SU-DHL-6 (cell line): ENCODE data around the gene DHPS.

Experiments
- H2AFZ ChIP-seq: fragments of 200-600 bp; sonication (generic); 2 replicates; pipeline ENCODE4 v1.6.1; 2014; ENCODE audit warnings: low read depth, mild to moderate bottlenecking, moderate library complexity, mixed read lengths, antibody characterized with exemption, low read length; ENCODE audit not compliant: severe bottlenecking
- H3F3A ChIP-seq: fragments of 200-600 bp; shearing (Covaris generic); 2 replicates; pipeline ENCODE4 v1.6.0; 2016; ENCODE audit warnings: antibody characterized with exemption, mild to moderate bottlenecking; ENCODE audit not compliant: insufficient read depth
- H3K27ac ChIP-seq: fragments of 200-600 bp; sonication (generic); 2 replicates; pipeline ENCODE4 v1.5.1; 2016; ENCODE audit warnings: low read depth, mild to moderate bottlenecking, low read length, moderate library complexity, mixed read lengths
- H3K27me3 ChIP-seq: fragments of 200-600 bp; sonication (generic), shearing (Covaris generic); 2 replicates; pipeline ENCODE4 v1.6.0; 2014; ENCODE audit warnings: mild to moderate bottlenecking, low read length
- H3K36me3 ChIP-seq: fragments of 200-600 bp; sonication (generic); 2 replicates; pipeline ENCODE4 v1.6.1; 2014; ENCODE audit warnings: mild to moderate bottlenecking, low read length, mixed read lengths
- H3K4me2 ChIP-seq: fragments of 300-600, 200-600 bp; shearing (Covaris generic), sonication (generic); 2 replicates; pipeline ENCODE4 v1.6.0; 2014; ENCODE audit warnings: low read length, low read depth, mild to moderate bottlenecking; ENCODE audit not compliant: poor library complexity, severe bottlenecking
- H3K4me3 ChIP-seq: fragments of 200-600 bp; sonication (generic); 2 replicates; pipeline ENCODE4 v1.5.1; 2014; ENCODE audit warnings: antibody characterized with exemption, low read length, mild to moderate bottlenecking, mixed read lengths; ENCODE audit not compliant: insufficient read depth, poor library complexity, severe bottlenecking
- H3K79me2 ChIP-seq: fragments of 200-600 bp; sonication (generic); 2 replicates; pipeline ENCODE4 v1.6.1; 2014; ENCODE audit warnings: mild to moderate bottlenecking, low read length, moderate library complexity; ENCODE audit not compliant: insufficient read depth
- H3K9ac ChIP-seq: fragments of 200-600 bp; sonication (generic); 2 replicates; pipeline ENCODE4 v1.7.0; 2014; ENCODE audit warnings: mild to moderate bottlenecking, low read length
- H3K9me2 ChIP-seq: fragments of 200-600 bp; sonication (generic); replicated peaks from 2 replicates; pipeline ENCODE4 v1.6.1; 2014; ENCODE audit warnings: low read length; ENCODE audit not compliant: insufficient read depth
- H3K9me3 ChIP-seq: fragments of 200-600 bp; sonication (generic); 2 replicates; pipeline ENCODE4 v1.6.1; 2014; ENCODE audit warnings: low read length, mixed read lengths; ENCODE audit not compliant: insufficient read depth
- H4K20me1 ChIP-seq: fragments of 200-600 bp; sonication (generic); 2 replicates; pipeline ENCODE4 v1.6.1; 2014; ENCODE audit warnings: low read depth, mild to moderate bottlenecking, antibody characterized with exemption, low read length, moderate library complexity, mixed read lengths
- CTCF ChIP-seq: fragments of 200-600 bp; sonication (generic); IDR thresholded peaks from one replicate; pipeline ENCODE4 v1.5.1; 2017; ENCODE audit warnings: antibody characterized with exemption, mild to moderate bottlenecking, low read length, moderate library complexity; ENCODE audit not compliant: insufficient read depth, poor library complexity, severe bottlenecking
- EZH2phosphoT487 ChIP-seq: fragments of 200-600 bp; sonication (generic), shearing (Covaris generic); conservative IDR thresholded peaks from 2 replicates; pipeline ENCODE4 v1.6.1; 2018; ENCODE audit warnings: mild to moderate bottlenecking, antibody characterized with exemption, low read length, moderate library complexity, mixed read lengths

Gene DHPS

GRCh38 chr19:12626958-12627357 lies 54.7 kb downstream of the DHPS start:
- peaks cover 7% of the 10 kb centered on the region; the same call in 1 of the 2 replicates for H3F3A ChIP-seq
- H3K9me2 ChIP-seq = no peaks in the 10 kb centered on the region
- H3K4me3 ChIP-seq = no peak overlapping the region
- no peaks in the 10 kb centered on the region for H3K27me3 ChIP-seq
- H4K20me1 ChIP-seq = no peaks in the 10 kb centered on the region
- H3K4me2 ChIP-seq = no peak overlapping the region
- H2AFZ ChIP-seq = no peak overlapping the region
- peaks cover 16% of the 10 kb centered on the region; the same call in 1 of the 2 replicates for H3K9me3 ChIP-seq
- peaks cover 24% of the 10 kb centered on the region for H3K36me3 ChIP-seq
- no peak overlapping the region for H3K9ac ChIP-seq
- no peak for TF ChIP-seq CTCF
- no peak for TF ChIP-seq EZH2phosphoT487
- H3K79me2 ChIP-seq = 0 out of 2 replicates have a peak, but pooled peaks cover 6% of the 10 kb centered on the region
- H3K27ac ChIP-seq = no peak overlapping the region
